OCI-LY1 (cell line): Measurements from ENCODE around the gene RIPOR2.

ENCODE experiments used
- H2AFZ ChIP-seq: fragments of 200-600 bp; sonication (generic), shearing (Covaris generic); 2 replicates; pipeline ENCODE4 v1.6.0; 2014; ENCODE audit warnings: antibody characterized with exemption, mild to moderate bottlenecking, low read length
- H3F3A ChIP-seq: fragments of 200-600 bp; sonication (generic), shearing (Covaris generic); 2 replicates; pipeline ENCODE4 v1.6.0; 2014; ENCODE audit warnings: mild to moderate bottlenecking, antibody characterized with exemption, low read length, moderate library complexity; ENCODE audit not compliant: insufficient read depth
- H3K27ac ChIP-seq: fragments of 200-600 bp; sonication (generic); 2 replicates; pipeline ENCODE4 v1.5.1; 2014; ENCODE audit warnings: low read length, mixed run types, mild to moderate bottlenecking, low read depth; ENCODE audit not compliant: poor library complexity, severe bottlenecking
- H3K27me3 ChIP-seq: fragments of 200-600 bp; sonication (generic); 2 replicates; pipeline ENCODE4 v1.6.0; 2014; ENCODE audit warnings: antibody characterized with exemption, mild to moderate bottlenecking, low read length, moderate library complexity; ENCODE audit not compliant: insufficient read depth
- H3K36me3 ChIP-seq: fragments of 200-600 bp; sonication (generic); 2 replicates; pipeline ENCODE4 v1.6.1; 2014; ENCODE audit warnings: mild to moderate bottlenecking, antibody characterized with exemption, low read length, moderate library complexity, mixed read lengths; ENCODE audit not compliant: insufficient read depth
- H3K4me1 ChIP-seq: fragments of 200-600 bp; sonication (generic); 2 replicates; pipeline ENCODE4 v1.5.1; 2014; ENCODE audit warnings: mild to moderate bottlenecking, low read length, moderate library complexity; ENCODE audit not compliant: insufficient read depth, severe bottlenecking
- H3K4me2 ChIP-seq: fragments of 200-600 bp; sonication (generic), shearing (Covaris generic); 2 replicates; pipeline ENCODE4 v1.6.1; 2014; ENCODE audit warnings: low read length
- H3K4me3 ChIP-seq: fragments of 200-600 bp; sonication (generic); 2 replicates; pipeline ENCODE4 v1.5.1; 2014; ENCODE audit warnings: low read length, low read depth, mild to moderate bottlenecking, mixed read lengths; ENCODE audit not compliant: poor library complexity, severe bottlenecking
- H3K79me2 ChIP-seq: fragments of 200-600 bp; shearing (Covaris generic); 2 replicates; pipeline ENCODE4 v1.6.1; 2016; ENCODE audit warnings: mixed run types, low read length, mixed read lengths; ENCODE audit not compliant: insufficient read depth
- H3K9ac ChIP-seq: fragments of 200-600 bp; sonication (generic), shearing (Covaris generic); 2 replicates; pipeline ENCODE4 v1.6.1; 2014; ENCODE audit warnings: mild to moderate bottlenecking, low read length, mixed read lengths
- H3K9me2 ChIP-seq: fragments of 200-600 bp; sonication (generic), shearing (Covaris generic); 2 replicates; pipeline ENCODE4 v1.6.1; 2014; ENCODE audit warnings: low read depth, mild to moderate bottlenecking, low read length, mixed read lengths
- H3K9me3 ChIP-seq: fragments of 200-600 bp; shearing (Covaris generic); 2 replicates; pipeline ENCODE4 v1.6.1; 2014; ENCODE audit warnings: low read length, mixed read lengths
- H4K20me1 ChIP-seq: fragments of 200-600 bp; sonication (generic), shearing (Covaris generic); 2 replicates; pipeline ENCODE4 v1.6.0; 2016; ENCODE audit warnings: mild to moderate bottlenecking, low read length; ENCODE audit not compliant: insufficient read depth
- CTCF ChIP-seq: fragments of 200-600 bp; sonication (generic), shearing (Covaris generic); IDR thresholded peaks from 2 replicates; pipeline ENCODE4 v1.5.1; 2017; ENCODE audit warnings: mild to moderate bottlenecking, antibody characterized with exemption, low read length, moderate library complexity, mixed read lengths
- EZH2 ChIP-seq: fragments of 200-600 bp; sonication (generic), shearing (Covaris generic); IDR thresholded peaks from 2 replicates; pipeline ENCODE4 v1.8.0; 2017; ENCODE audit warnings: borderline replicate concordance, mixed run types, mild to moderate bottlenecking, antibody characterized with exemption, low read length, moderate library complexity, mixed read lengths

Gene RIPOR2

GRCh38 chr6:24777227-24777626 lies 158.5 kb downstream of the RIPOR2 start:
- Histone ChIP-seq H3K9ac (peak overlapping the region; percentile 99), H3K79me2 (peaks cover 55% of the 10 kb centered on the region), H3K9me3 (no peaks in the 10 kb centered on the region), H3K36me3 (peaks cover 58% of the 10 kb centered on the region), H2AFZ (no peak overlapping the region), H3K4me3 (peak overlapping the region; percentile 94), H4K20me1 (no peaks in the 10 kb centered on the region), H3K4me1 (peaks cover 47% of the 10 kb centered on the region), H3K27me3 (no peaks in the 10 kb centered on the region), H3K9me2 (no peaks in the 10 kb centered on the region), H3K27ac (no peak overlapping the region), H3F3A (no peaks in the 10 kb centered on the region), H3K4me2 (peak overlapping the region; percentile 92)
- no peak for TF ChIP-seq CTCF
- TF ChIP-seq EZH2: no peak

GRCh38 chr6:24775520-24776058 lies 160.2 kb downstream of the RIPOR2 start:
- Histone ChIP-seq H3K27me3 (no peaks in the 10 kb centered on the region), H3K4me3 (peak overlapping the region; percentile 94), H3K4me1 (peaks cover 47% of the 10 kb centered on the region), H3K9ac (peak overlapping the region; percentile 99), H3F3A (0 out of 2 replicates have a peak, but pooled peaks cover 3% of the 10 kb centered on the region), H3K79me2 (peaks cover 53% of the 10 kb centered on the region), H3K9me2 (no peaks in the 10 kb centered on the region), H3K27ac (peak overlapping the region; percentile 98), H3K36me3 (peaks cover 43% of the 10 kb centered on the region), H3K4me2 (peak overlapping the region; percentile 92), H2AFZ (no peak overlapping the region), H4K20me1 (no peaks in the 10 kb centered on the region), H3K9me3 (no peaks in the 10 kb centered on the region)
- TF ChIP-seq EZH2 (no peak), CTCF (no peak)

GRCh38 chr6:24774696-24775519 lies 160.9 kb downstream of the RIPOR2 start, which contains the start of gene GMNN:
GMNN (plus strand) TSS chr6:24774937; CDS start chr6:24777247, 2,310 bp downstream.
- TF ChIP-seq CTCF: no peak
- no peak for TF ChIP-seq EZH2
- peaks cover 47% of the 10 kb centered on the region for H3K79me2 ChIP-seq
- peak within 1 kb of the TSS; percentile 99 for H3K9ac ChIP-seq
- peak within 1 kb of the TSS; percentile 62 for H2AFZ ChIP-seq
- peak within 1 kb of the TSS; percentile 98 for H3K27ac ChIP-seq
- no peaks in the 10 kb centered on the region for H3K9me2 ChIP-seq
- H3F3A ChIP-seq: 0 out of 2 replicates have a peak, but pooled peaks cover 3% of the 10 kb centered on the region
- peaks cover 37% of the 10 kb centered on the region for H3K36me3 ChIP-seq
- H3K4me1 ChIP-seq: peaks cover 47% of the 10 kb centered on the region
- peak within 1 kb of the TSS; percentile 92 for H3K4me2 ChIP-seq
- no peaks in the 10 kb centered on the region for H3K27me3 ChIP-seq
- H3K4me3 ChIP-seq: peak within 1 kb of the TSS; percentile 94
- no peaks in the 10 kb centered on the region for H4K20me1 ChIP-seq
- H3K9me3 ChIP-seq: no peaks in the 10 kb centered on the region
